Prostate gland (tissue), 1 donor: Measurements from ENCODE around the gene SYNJ2.

Experiments used
- POLR2A ChIP-seq: fragments of 450-650 bp; IDR thresholded peaks from one replicate; pipeline ENCODE4 v1.6.1; 2016; ENCODE audit warnings: antibody characterized with exemption, mild to moderate bottlenecking
- POLR2AphosphoS5 ChIP-seq: sonication (generic); formaldehyde crosslinking; IDR thresholded peaks from one replicate; pipeline ENCODE4 v1.6.1; 2017; ENCODE audit warnings: antibody characterized with exemption

DNA sequence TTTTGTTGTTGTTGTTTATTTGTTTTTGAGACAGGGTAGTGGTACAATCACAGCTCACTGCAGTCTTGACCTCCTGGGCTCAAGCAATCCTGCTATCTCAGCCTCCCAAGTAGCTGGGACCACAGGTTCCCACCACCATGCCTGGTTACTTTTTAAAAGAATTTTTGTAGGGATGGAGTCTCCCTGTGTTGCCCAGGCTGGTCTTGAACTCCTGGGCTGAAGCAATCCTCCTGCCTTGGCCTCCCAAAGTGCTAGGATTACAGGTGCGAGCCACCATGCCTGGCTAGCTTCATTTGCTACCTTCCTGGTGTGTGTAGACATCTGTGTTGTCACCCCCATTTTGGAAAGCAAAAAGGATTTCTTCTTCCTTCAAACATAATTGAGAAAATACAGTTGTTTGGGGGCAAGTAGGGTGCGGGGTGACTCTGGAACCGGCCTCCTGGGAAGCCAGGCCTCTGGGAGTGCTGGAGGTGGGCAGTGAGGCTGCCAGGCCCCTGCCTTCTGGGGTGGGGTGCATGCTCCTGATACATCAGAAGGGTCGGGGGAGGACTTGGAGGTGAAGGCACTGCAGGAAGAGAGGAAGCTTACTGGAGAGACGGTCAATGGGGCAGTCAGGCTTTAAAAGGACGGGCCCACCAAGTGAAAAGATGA lies 28.4 kb downstream of the SYNJ2 start:
- TF ChIP-seq POLR2A, result no peak
- no peak for TF ChIP-seq POLR2AphosphoS5
